Measurements from ENCODE around the gene ANKH.

The ANKH gene

DNA sequence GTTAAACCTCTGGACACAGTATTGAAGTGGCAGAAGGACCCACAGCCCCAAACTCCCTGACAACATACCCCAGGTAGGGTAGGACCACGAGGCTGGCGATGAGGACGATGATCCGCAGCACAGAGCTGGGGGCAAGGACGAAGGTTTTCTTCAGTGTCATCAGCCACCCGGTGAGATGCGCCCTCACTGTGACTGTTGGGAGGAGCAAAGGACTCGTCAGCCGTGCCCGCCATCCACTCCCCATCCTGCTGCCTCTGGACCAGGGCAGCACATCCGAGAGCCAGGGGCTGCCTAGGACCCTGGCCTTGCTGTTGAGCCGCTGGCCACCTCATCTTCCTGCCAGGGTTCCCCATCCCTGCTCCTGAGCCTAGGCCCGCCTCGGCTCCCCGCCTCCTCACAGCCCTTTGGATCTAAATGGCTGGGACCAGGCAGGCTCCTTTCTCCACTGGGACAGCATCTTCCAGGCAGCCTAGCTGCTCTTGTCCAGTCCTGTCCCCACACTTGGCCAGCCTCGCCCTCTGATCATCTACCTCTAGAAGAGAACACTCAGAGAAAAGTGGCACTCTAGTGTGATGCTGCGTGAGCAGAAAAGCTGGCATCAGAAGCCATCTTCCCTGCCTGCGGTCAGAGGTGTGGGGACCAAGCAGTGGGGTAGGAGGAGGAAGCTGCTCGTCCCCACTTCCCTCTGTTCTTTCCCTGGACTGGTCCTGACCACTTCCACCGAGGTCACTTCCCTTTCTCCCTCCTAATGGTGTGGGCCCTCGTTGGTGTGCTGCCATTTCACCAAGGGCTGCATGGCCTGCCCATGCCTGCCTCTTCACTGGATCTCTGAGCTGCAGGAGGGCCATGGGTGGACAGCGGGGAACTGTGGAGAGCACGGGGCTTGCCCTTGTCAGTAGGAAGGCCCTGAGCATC, 157.8 kb downstream of the ANKH start:
- no peak overlapping the region for H3K9ac ChIP-seq (ENCODE audit: insufficient read length)
- no peak overlapping the region for H3K4me3 ChIP-seq
- no peak for DNase-seq (ENCODE audit: low read depth, low spot score)
- TF ChIP-seq EZH2 (IDR thresholded peaks at IDR 0.05) (no peak), POLR2AphosphoS5 (IDR thresholded peaks at IDR 0.05; ENCODE audit: borderline replicate concordance, low read depth, low read length) (no peak), FOXP2 (optimal IDR thresholded peaks at IDR 0.05; ENCODE audit: control extremely low read depth, extremely low read length, insufficient read depth) (no peak)
- H3K27ac ChIP-seq, result no peak overlapping the region
- no peaks in the 10 kb centered on the region for H3K9me3 ChIP-seq (ENCODE audit: low read depth, low read length)
- no peaks in the 10 kb centered on the region for H3K36me3 ChIP-seq (ENCODE audit: insufficient read depth, low read length)

DNA sequence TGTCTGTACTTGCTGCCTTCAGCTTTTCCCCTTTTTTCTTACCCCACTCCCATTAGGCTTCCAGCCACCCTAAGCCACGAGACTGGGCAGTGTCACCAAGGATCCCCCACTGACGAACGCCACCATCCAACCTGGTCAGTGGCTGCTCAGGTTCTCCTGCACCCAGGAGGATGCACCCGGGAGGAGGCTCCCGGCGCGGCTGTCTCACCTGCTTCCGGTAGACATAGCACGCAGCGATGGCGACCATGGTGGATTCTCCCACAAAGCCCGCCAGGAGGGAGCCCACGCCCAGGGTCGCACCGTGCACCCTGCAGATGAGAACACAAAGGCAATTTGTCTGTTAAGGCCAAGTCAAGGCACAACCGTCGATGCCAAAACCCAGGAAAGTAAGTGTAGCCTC, 158.9 kb downstream of the ANKH start:
- Histone ChIP-seq H3K4me3 (no peak overlapping the region), H3K9ac (ENCODE audit: insufficient read length) (no peak overlapping the region), H3K9me3 (ENCODE audit: low read depth, low read length) (no peaks in the 10 kb centered on the region), H3K27ac (no peak overlapping the region), H3K36me3 (ENCODE audit: insufficient read depth, low read length) (no peaks in the 10 kb centered on the region)
- no peak for DNase-seq (ENCODE audit: low read depth, low spot score)
- no peak for TF ChIP-seq FOXP2 (optimal IDR thresholded peaks at IDR 0.05; ENCODE audit: control extremely low read depth, extremely low read length, insufficient read depth)
- no peak for TF ChIP-seq POLR2AphosphoS5 (IDR thresholded peaks at IDR 0.05; ENCODE audit: borderline replicate concordance, low read depth, low read length)
- TF ChIP-seq EZH2 (IDR thresholded peaks at IDR 0.05), result no peak

DNA sequence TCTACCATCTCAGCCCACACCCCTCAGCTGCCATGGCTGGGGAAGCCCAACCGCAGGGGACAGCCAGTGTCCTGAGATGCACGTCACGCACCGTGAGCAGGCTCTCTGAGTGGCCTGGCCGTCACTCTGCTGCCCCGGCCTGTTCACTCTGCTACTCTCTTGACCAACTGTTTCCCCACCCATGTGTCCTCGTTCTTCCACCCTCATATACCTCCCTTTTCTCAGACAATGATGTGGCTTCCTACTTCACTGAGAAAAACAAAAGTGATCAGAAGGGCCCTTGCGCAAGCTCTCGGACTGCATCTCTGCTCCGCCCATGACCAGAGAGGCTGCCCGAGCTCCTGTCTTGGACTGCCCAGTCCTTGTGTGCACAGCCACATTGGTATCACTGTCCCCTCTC, 159.4 kb downstream of the ANKH start:
- Histone ChIP-seq H3K9ac (ENCODE audit: insufficient read length) (no peak overlapping the region), H3K27ac (no peak overlapping the region), H3K36me3 (ENCODE audit: insufficient read depth, low read length) (no peaks in the 10 kb centered on the region), H3K9me3 (ENCODE audit: low read depth, low read length) (no peaks in the 10 kb centered on the region), H3K4me3 (no peak overlapping the region)
- no peak for TF ChIP-seq FOXP2 (optimal IDR thresholded peaks at IDR 0.05; ENCODE audit: control extremely low read depth, extremely low read length, insufficient read depth)
- no peak for TF ChIP-seq POLR2AphosphoS5 (IDR thresholded peaks at IDR 0.05; ENCODE audit: borderline replicate concordance, low read depth, low read length)
- TF ChIP-seq EZH2 (IDR thresholded peaks at IDR 0.05), result no peak
- no peak for DNase-seq (ENCODE audit: low read depth, low spot score)

DNA sequence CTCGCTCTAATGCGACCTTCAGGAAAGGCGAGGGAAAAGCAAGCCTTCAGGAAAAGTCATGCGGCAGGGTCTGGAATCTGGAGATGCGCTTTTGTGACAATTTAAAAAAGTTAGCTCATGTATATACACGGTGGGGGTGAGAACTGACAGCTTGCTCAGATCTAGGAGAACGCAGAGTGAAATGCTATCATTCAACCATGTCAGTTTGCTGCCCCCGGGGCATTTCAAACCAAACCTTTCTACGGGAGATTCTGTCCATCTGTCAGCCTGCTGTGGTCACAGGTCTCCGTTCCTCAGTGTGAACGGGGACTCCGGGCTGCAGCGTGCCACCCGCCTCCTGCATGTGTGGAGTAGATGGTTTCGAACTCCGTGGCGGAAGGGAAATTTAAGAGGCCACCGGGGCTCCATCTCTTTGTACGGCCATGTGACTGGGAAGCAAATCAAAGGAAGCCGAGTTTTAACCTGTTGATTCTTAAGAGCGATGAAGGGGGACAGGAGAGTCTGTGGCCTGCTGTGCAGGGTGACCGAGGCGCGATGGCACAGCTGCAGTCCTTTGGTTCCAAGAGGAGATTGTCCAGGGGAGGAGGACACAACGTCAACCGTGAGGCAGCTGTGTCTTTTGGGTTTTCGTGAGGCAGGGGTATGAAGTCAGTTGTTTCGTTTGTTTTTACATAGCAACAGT, 161.1 kb downstream of the ANKH start:
- no peak for DNase-seq (ENCODE audit: low read depth, low spot score)
- no peak for TF ChIP-seq EZH2 (IDR thresholded peaks at IDR 0.05)
- TF ChIP-seq POLR2AphosphoS5 (IDR thresholded peaks at IDR 0.05; ENCODE audit: borderline replicate concordance, low read depth, low read length), result no peak
- TF ChIP-seq FOXP2 (optimal IDR thresholded peaks at IDR 0.05; ENCODE audit: control extremely low read depth, extremely low read length, insufficient read depth), result no peak
- no peaks in the 10 kb centered on the region for H3K36me3 ChIP-seq (ENCODE audit: insufficient read depth, low read length)
- H3K9me3 ChIP-seq (ENCODE audit: low read depth, low read length), result no peaks in the 10 kb centered on the region
- H3K4me3 ChIP-seq, result no peak overlapping the region
- no peak overlapping the region for H3K27ac ChIP-seq
- no peak overlapping the region for H3K9ac ChIP-seq (ENCODE audit: insufficient read length)

DNA sequence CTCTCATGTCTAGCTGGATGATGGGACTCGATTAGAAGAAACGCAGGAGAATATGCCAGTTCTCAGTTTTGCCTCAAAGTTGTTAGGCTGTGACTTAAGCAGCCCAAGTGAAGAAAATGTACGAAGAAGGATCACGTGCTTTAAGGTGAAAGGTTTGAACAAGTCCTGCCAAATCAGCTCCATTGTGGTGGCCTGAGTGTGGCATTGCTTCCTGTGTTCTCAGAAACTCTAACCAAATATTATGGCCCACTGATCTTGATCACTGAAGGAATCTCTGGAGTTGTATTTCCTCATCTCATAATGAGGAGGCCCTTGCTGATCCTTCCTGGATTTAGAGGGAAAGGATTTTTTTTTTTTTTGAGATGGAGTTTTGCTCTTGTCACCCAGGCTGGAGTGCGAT, 163.0 kb downstream of the ANKH start:
- H3K27ac ChIP-seq, result no peak overlapping the region
- DNase-seq (ENCODE audit: low read depth, low spot score), result no peak
- H3K9ac ChIP-seq (ENCODE audit: insufficient read length), result no peak overlapping the region
- no peak for TF ChIP-seq EZH2 (IDR thresholded peaks at IDR 0.05)
- H3K36me3 ChIP-seq (ENCODE audit: insufficient read depth, low read length), result no peaks in the 10 kb centered on the region
- H3K4me3 ChIP-seq, result no peak overlapping the region
- no peaks in the 10 kb centered on the region for H3K9me3 ChIP-seq (ENCODE audit: low read depth, low read length)

DNA sequence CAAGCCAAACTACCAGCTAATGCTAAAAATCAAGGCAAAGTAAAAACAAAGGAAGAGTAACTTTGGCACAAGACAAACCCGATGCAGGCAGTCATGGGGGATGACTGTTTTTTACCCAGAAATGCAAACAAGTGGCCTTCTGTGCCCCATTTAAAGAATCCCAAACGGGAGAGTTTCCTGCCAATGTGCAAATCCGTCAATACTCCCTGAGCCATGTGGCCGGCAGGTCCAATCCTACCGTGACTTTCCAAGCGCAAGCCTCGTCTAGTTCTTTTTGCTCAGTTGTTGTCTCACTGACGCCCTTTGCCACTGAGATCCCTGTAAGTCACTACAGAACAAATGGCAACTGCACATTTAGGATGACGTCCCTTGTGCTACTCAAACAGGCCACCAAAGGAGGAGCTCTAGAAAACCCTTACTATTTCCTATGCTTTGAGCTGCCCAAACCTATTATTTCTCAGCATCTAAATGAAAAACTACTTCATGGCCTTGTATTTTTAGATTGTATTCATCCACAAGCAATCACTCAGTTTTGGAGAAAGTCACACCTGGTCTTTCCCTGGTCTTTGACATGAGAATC, 163.7 kb downstream of the ANKH start:
- Histone ChIP-seq H3K9ac (ENCODE audit: insufficient read length) (no peak overlapping the region), H3K9me3 (ENCODE audit: low read depth, low read length) (no peaks in the 10 kb centered on the region), H3K4me3 (no peak overlapping the region), H3K36me3 (ENCODE audit: insufficient read depth, low read length) (no peaks in the 10 kb centered on the region), H3K27ac (no peak overlapping the region)
- no peak for TF ChIP-seq EZH2 (IDR thresholded peaks at IDR 0.05)
- no peak for TF ChIP-seq POLR2AphosphoS5 (IDR thresholded peaks at IDR 0.05; ENCODE audit: borderline replicate concordance, low read depth, low read length)
- no peak for TF ChIP-seq FOXP2 (optimal IDR thresholded peaks at IDR 0.05; ENCODE audit: control extremely low read depth, extremely low read length, insufficient read depth)
- no peak for DNase-seq (ENCODE audit: low read depth, low spot score)

DNA sequence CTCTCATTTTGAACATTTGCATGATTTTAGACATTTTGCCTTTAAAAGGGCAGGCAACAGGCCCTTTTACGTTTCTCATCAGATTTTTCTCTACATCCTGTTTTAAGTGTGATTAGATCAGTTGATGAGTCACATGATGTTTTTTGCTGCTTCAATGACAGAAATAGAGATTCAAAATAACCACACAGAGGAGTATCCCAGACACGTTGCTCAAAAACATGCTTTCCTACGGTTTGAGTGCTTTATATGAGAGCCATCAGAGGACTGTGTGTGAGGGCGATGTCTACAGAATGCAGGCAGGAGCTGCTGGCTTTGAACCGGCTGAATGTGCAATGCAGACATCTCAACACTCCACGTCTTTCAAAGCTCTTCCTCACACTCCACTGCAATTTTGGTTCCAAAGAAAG, 165.0 kb downstream of the ANKH start:
- Histone ChIP-seq H3K9me3 (ENCODE audit: low read depth, low read length) (no peaks in the 10 kb centered on the region), H3K9ac (ENCODE audit: insufficient read length) (no peak overlapping the region), H3K4me3 (no peak overlapping the region), H3K27ac (no peak overlapping the region), H3K36me3 (ENCODE audit: insufficient read depth, low read length) (no peaks in the 10 kb centered on the region)
- no peak for TF ChIP-seq EZH2 (IDR thresholded peaks at IDR 0.05)
- no peak for TF ChIP-seq FOXP2 (optimal IDR thresholded peaks at IDR 0.05; ENCODE audit: control extremely low read depth, extremely low read length, insufficient read depth)
- TF ChIP-seq POLR2AphosphoS5 (IDR thresholded peaks at IDR 0.05; ENCODE audit: borderline replicate concordance, low read depth, low read length), result no peak
- DNase-seq (ENCODE audit: low read depth, low spot score), result no peak

DNA sequence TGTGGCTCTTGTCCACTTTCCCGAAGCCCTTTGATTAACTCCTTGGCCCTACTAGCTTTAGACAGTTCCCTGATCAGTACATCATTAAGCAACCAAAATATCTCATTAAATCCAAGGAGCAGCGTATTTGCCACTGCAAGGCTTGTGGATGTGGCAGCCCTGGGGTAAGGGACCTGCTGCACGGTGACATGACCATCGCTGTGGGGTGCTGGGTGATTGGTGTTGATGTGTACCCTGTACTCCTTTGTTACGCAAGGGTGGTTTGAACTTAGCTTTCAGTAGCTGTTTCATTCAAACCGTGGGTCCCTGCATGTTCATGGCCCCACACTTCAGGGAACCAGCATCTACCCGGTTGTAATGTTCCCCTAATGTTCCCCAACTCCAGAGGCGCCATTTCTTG, 166.0 kb downstream of the ANKH start:
- Histone ChIP-seq H3K9ac (ENCODE audit: insufficient read length) (no peak overlapping the region), H3K4me3 (no peak overlapping the region), H3K9me3 (ENCODE audit: low read depth, low read length) (no peaks in the 10 kb centered on the region), H3K36me3 (ENCODE audit: insufficient read depth, low read length) (no peaks in the 10 kb centered on the region), H3K27ac (no peak overlapping the region)
- no peak for TF ChIP-seq EZH2 (IDR thresholded peaks at IDR 0.05)
- no peak for TF ChIP-seq POLR2AphosphoS5 (IDR thresholded peaks at IDR 0.05; ENCODE audit: borderline replicate concordance, low read depth, low read length)
- no peak for TF ChIP-seq FOXP2 (optimal IDR thresholded peaks at IDR 0.05; ENCODE audit: control extremely low read depth, extremely low read length, insufficient read depth)
- DNase-seq (ENCODE audit: low read depth, low spot score), result no peak

Measured in SK-N-MC (cell line).